ENCODE measurements around the gene PRRC2C. TPM values are rescaled to one million over a fixed set of nuclear protein-coding genes. Genes with fewer than 3 reads are reported as not detected.

Gene PRRC2C
- total and polyA plus RNA-seq, 2 experiments from 2014 or later: 186 to 368 TPM

- H3K27me3 ChIP-seq (ENCODE audit: insufficient read depth): no peaks in the 10 kb centered on the region
- DNase-seq (ENCODE audit: low spot score) (peak; percentile 17), ATAC-seq (no peak)
- H3K36me3 ChIP-seq (ENCODE audit: insufficient read depth): peaks cover 63% of the 10 kb centered on the region
- no peak overlapping the region for H3K4me3 ChIP-seq
- Mint-ChIP-seq H3K27me3 (ENCODE audit: insufficient read depth, low read depth, poor library complexity) (peaks cover 3% of the 10 kb centered on the region), H3K9me3 (no peaks in the 10 kb centered on the region), H3K4me3 (no peak overlapping the region), H3K27ac (no peak overlapping the region), H3K36me3 (ENCODE audit: low read depth) (peaks cover 50% of the 10 kb centered on the region), H3K4me1 (no peaks in the 10 kb centered on the region)
- H4K20me1 ChIP-seq (replicated peaks; ENCODE audit: insufficient read depth): no peaks in the 10 kb centered on the region; the same call in 1 of the 2 replicates
- no peak overlapping the region for H3K4me2 ChIP-seq
- H3F3A ChIP-seq (replicated peaks; ENCODE audit: low read depth): 0 out of 2 replicates have a peak, but pooled peaks cover 2% of the 10 kb centered on the region
- no peak overlapping the region for H2AFZ ChIP-seq
- H3K27ac ChIP-seq (ENCODE audit: low read depth): no peak overlapping the region
- H3K4me1 ChIP-seq (ENCODE audit: insufficient read depth): no peaks in the 10 kb centered on the region
- no peaks in the 10 kb centered on the region; the same call in 1 of the 2 replicates for H3K79me2 ChIP-seq (replicated peaks; ENCODE audit: insufficient read depth)
- no peaks in the 10 kb centered on the region for H3K9me2 ChIP-seq (ENCODE audit: insufficient read depth)
- TF ChIP-seq, protein P1, sequence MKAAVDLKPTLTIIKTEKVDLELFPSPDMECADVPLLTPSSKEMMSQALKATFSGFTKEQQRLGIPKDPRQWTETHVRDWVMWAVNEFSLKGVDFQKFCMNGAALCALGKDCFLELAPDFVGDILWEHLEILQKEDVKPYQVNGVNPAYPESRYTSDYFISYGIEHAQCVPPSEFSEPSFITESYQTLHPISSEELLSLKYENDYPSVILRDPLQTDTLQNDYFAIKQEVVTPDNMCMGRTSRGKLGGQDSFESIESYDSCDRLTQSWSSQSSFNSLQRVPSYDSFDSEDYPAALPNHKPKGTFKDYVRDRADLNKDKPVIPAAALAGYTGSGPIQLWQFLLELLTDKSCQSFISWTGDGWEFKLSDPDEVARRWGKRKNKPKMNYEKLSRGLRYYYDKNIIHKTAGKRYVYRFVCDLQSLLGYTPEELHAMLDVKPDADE (IDR thresholded peaks at IDR 0.05): no peak
- TF ChIP-seq, protein P2, sequence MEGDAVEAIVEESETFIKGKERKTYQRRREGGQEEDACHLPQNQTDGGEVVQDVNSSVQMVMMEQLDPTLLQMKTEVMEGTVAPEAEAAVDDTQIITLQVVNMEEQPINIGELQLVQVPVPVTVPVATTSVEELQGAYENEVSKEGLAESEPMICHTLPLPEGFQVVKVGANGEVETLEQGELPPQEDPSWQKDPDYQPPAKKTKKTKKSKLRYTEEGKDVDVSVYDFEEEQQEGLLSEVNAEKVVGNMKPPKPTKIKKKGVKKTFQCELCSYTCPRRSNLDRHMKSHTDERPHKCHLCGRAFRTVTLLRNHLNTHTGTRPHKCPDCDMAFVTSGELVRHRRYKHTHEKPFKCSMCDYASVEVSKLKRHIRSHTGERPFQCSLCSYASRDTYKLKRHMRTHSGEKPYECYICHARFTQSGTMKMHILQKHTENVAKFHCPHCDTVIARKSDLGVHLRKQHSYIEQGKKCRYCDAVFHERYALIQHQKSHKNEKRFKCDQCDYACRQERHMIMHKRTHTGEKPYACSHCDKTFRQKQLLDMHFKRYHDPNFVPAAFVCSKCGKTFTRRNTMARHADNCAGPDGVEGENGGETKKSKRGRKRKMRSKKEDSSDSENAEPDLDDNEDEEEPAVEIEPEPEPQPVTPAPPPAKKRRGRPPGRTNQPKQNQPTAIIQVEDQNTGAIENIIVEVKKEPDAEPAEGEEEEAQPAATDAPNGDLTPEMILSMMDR (conservative IDR thresholded peaks at IDR 0.05; ENCODE audit: low read depth in 2 of 2): peak; percentile 22 to 26; a peak in 2 of 4 replicates
Measured at GRCh38 chr1:171566467-171566866, 81.1 kb downstream of the PRRC2C start.

- peaks cover 66% of the 10 kb centered on the region for H3K36me3 ChIP-seq (ENCODE audit: insufficient read depth)
- H3F3A ChIP-seq (replicated peaks; ENCODE audit: low read depth): no peaks in the 10 kb centered on the region
- peaks cover 67% of the 10 kb centered on the region for H3K36me3 Mint-ChIP-seq (ENCODE audit: low read depth)
- no peaks in the 10 kb centered on the region for H3K4me1 Mint-ChIP-seq
- TF ChIP-seq STAT1 (IDR thresholded peaks at IDR 0.05; ENCODE audit: unreplicated experiment): no peak
- no peak for ATAC-seq
- DNase-seq (ENCODE audit: low spot score): no peak
- H3K27me3 ChIP-seq (ENCODE audit: insufficient read depth): no peaks in the 10 kb centered on the region
- no peaks in the 10 kb centered on the region; the same call in 1 of the 2 replicates for H4K20me1 ChIP-seq (replicated peaks; ENCODE audit: insufficient read depth)
- H3K27ac Mint-ChIP-seq: no peak overlapping the region
- H3K9me3 Mint-ChIP-seq: no peaks in the 10 kb centered on the region
- no peak overlapping the region for H2AFZ ChIP-seq
- H3K27ac ChIP-seq (ENCODE audit: low read depth): no peak overlapping the region
- peaks cover 3% of the 10 kb centered on the region for H3K27me3 Mint-ChIP-seq (ENCODE audit: insufficient read depth, low read depth, poor library complexity)
- H3K79me2 ChIP-seq (replicated peaks; ENCODE audit: insufficient read depth): no peaks in the 10 kb centered on the region; the same call in 1 of the 2 replicates
- no peak overlapping the region for H3K4me3 Mint-ChIP-seq
- H3K4me3 ChIP-seq: no peak overlapping the region
- H3K9me2 ChIP-seq (ENCODE audit: insufficient read depth): no peaks in the 10 kb centered on the region
- no peak overlapping the region for H3K4me2 ChIP-seq
- H3K4me1 ChIP-seq (ENCODE audit: insufficient read depth): no peaks in the 10 kb centered on the region
Measured at GRCh38 chr1:171570295-171570694, 85.0 kb downstream of the PRRC2C start.

- H3K4me1 Mint-ChIP-seq: no peaks in the 10 kb centered on the region
- no peaks in the 10 kb centered on the region for H3K9me3 Mint-ChIP-seq
- H3K27me3 Mint-ChIP-seq (ENCODE audit: insufficient read depth, low read depth, poor library complexity): no peaks in the 10 kb centered on the region
- no peak for ATAC-seq
- Histone ChIP-seq H3K79me2 (replicated peaks; ENCODE audit: insufficient read depth) (no peaks in the 10 kb centered on the region), H3K27ac (ENCODE audit: low read depth) (no peak overlapping the region), H3K4me2 (no peak overlapping the region), H4K20me1 (replicated peaks; ENCODE audit: insufficient read depth) (no peaks in the 10 kb centered on the region), H3K36me3 (ENCODE audit: insufficient read depth) (peaks cover 68% of the 10 kb centered on the region), H3K27me3 (ENCODE audit: insufficient read depth) (no peaks in the 10 kb centered on the region), H3K9me2 (ENCODE audit: insufficient read depth) (no peaks in the 10 kb centered on the region), H3K4me3 (no peak overlapping the region), H3K4me1 (ENCODE audit: insufficient read depth) (no peaks in the 10 kb centered on the region), H3F3A (replicated peaks; ENCODE audit: low read depth) (no peaks in the 10 kb centered on the region), H2AFZ (no peak overlapping the region)
- peaks cover 77% of the 10 kb centered on the region; the same call in 2 of the 3 replicates for H3K36me3 Mint-ChIP-seq (ENCODE audit: low read depth)
- peak overlapping the region; percentile 7; the same call in 1 of the 2 replicates for H3K27ac Mint-ChIP-seq
- TF ChIP-seq, protein P1 (IDR thresholded peaks at IDR 0.05): no peak
- TF ChIP-seq ZNF331 (CRISPR knock-in tag; IDR thresholded peaks at IDR 0.05; ENCODE audit: low read depth): no peak
- DNase-seq (ENCODE audit: low spot score): no peak
- H3K4me3 Mint-ChIP-seq: no peak overlapping the region
Measured at GRCh38 chr1:171576144-171576543, 90.8 kb downstream of the PRRC2C start.
